D721Med (cell line): ENCODE results near the gene VSTM2L.

Source experiments
- DNase-seq: peaks from one replicate; pipeline ENCODE4 v3.0.0; 2011; ENCODE audit warnings: low spot score; ENCODE audit not compliant: insufficient read length
- FAIRE-seq: peaks from 2 replicates; lab custom pipeline; 2011; peaks lifted over from hg19 to GRCh38; lab: Jason Lieb, UNC
- CTCF ChIP-seq: IDR thresholded peaks from 2 replicates; pipeline ENCODE4 v1.5.1; 2012; ENCODE audit warnings: mild to moderate bottlenecking, control low read depth; ENCODE audit not compliant: insufficient read depth; ENCODE audit errors: missing control alignments

The VSTM2L gene

DNA sequence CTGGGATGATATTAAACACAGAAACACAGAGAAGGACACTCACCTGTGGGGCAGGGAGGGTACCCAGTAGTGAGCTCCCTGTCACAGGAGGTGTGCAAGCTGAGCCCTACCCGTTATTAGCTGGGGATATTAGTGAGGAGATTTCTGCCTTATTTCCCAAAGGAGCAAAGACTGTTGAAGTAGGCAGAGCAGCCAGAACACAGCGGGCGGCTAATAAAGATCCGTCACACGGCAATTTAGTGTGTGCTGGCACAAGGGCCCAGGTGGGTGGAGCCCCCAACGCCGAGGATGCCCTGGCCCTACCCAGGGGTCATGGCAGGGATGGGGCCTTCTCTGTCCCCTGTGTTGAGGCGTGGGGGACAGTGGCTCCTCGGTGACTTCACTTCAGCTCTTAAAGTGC, 8.3 kb downstream of the VSTM2L start:
- FAIRE-seq = no peak
- no peak for DNase-seq

DNA sequence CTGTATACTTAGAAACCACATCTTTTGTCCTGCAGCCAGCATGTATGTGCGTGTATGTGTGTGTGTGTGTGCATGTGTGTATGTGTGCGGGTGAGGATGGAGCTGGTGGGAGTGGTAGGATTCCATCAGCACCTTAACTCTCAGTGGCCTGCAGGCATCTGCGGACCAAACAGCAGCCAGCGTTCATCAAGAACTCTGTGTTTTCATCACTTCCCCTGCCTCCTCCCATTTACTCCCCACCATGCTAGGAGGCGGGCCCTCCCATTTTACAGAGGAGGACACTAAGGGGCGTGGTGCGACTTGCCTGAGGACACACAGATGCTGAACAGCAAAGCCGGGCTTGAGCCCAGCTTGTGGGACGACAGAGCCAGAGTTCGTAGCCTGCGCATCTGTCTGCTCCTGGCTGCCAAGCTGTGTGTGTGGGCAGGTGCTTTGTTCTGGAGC, 8.9 kb downstream of the VSTM2L start:
- no peak for TF ChIP-seq CTCF
- FAIRE-seq = no peak
- DNase-seq = no peak

More for the DNA sequence above, 8.3 kb downstream of the VSTM2L start:
- TF ChIP-seq CTCF = no peak

DNA sequence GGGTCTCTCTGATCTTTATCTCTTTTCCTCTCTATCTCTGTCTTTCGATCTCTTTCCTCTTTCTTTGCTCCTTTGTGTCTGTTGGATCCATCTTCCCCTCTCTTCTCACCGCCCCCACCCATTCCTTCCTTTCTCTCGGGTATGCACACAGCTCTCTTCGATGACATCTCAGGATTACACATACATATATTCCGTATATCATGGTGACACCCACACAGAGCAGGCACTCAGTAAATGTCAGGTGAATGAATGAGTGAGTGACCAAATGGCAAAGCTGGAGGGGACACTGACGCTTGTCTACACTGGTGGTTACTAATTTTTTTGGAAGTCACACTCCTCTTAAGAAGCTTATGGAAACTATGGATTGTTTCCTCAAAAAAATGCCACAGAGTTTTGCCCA, 9.9 kb downstream of the VSTM2L start:
- TF ChIP-seq CTCF = no peak
- FAIRE-seq = no peak

DNA sequence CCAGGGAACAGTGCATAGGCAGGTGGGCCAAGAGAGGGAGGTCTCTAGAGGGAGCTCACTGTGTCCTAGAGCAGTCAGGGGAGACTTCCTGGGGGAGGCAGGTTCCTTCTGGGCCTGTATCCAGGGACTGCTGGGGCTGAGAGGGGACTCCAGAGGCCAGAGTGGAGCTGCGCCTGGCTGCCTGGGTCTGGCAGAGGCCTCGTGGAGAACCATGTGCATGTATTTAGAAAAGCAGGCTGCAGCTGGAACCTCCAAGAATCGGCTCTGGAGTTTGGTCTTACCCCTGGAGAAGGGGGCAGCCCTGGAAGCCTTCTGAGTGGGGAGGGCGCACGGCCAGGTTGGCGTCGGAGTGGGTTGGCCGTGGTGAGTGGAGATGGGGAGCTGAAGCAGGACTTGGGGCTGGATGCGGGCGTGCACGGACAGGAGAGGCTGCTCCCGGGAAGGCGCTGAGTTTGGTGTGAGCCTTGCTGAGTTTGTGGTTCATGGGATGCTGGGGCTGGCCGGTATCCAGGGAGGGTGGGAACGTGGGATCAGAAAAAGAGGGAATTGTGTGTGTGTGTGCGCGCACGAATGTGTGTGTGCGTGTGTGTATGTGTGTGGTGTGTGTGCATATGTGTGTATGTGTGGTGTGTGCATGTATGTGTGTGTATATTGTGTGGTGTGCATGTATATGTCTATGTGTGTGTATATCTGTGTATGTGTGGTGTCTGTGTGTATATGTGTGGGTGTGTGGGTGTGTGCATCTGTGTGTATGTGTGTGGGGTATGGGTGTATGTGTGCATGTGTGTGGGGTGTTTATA, 10.8 kb downstream of the VSTM2L start:
- FAIRE-seq (no peak), DNase-seq (no peak)
- no peak for TF ChIP-seq CTCF

More for the DNA sequence above, 9.9 kb downstream of the VSTM2L start:
- no peak for DNase-seq

- FAIRE-seq (no peak), DNase-seq (no peak)
- no peak for TF ChIP-seq CTCF
Measured at GRCh38 chr20:37914367-37914671, 11.4 kb downstream of the VSTM2L start.

DNA sequence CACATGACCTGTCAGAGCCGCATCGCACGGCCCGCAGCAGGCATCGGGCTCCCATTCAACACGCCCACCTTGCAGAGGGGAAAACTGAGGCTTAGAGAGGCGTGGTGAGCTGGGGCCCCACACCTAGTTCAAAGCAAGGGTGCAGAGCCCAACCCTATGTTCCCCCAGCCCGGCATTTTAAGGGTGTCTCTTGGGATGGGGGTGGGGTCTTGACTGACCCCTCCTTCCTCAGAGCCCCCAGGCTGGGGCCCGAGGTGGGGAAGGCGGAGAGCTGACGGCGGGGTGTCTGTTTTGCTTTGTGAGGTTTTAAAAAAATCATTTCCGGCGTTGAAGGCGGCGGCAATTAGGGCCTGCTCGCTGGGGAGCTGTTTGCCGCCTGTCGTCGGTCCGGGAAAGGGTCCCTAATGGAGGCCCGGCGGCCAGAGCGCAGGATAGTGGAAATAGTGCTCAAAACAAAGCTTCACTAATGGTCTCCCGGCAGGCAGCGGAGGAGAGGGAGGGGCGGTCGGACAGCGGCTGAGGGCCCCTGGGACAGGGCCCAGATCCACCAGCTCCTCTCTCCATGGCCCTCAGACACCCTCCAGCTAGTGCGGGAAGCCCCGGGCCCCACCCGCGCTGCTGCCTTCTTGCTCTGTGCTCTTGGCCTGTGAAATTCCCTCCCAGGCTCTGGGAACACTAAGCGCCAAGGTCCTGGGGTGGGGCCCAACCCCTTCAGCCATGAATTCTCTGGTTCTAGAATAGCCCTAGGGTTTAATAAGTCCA, 11.9 kb downstream of the VSTM2L start:
- TF ChIP-seq CTCF = no peak
- FAIRE-seq = no peak
- no peak for DNase-seq

GRCh38 chr20:37915434-37915787, 12.5 kb downstream of the VSTM2L start:
- DNase-seq (no peak), FAIRE-seq (no peak)
- no peak for TF ChIP-seq CTCF
